Measurements from ENCODE around the gene SGIP1.

DNA sequence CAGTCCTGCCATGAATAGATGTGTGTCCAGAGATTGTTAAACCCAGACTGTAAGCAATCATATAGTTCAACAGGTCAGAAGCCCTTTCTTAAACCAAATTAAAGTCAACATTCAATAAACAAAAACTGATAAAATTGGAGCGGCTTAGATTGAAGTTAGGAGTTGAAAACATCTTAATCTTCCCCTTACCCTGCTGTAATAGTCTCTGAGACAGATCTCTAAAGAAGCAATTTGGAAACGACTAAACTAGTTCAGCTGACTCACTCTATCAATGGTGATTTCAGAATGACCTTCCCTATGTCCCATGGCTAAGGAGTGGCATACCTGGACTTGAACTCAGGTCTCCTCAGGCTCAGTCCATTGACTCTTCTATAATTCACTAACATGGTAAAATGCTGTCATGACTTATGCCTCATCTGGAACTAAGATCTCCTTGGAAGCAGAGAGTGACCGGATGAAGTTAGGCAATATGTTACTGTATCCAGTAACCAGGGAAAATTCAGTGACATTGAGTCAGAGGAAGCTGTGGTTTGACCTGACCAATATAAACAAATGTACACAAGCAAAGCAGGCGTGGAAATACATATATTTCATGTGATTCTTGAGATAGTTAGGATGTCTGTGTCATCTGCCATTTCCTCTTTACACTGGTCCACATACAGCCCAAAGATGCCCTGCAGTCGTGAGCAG is 30.1 kb downstream of the SGIP1 start:
- TF ChIP-seq CTCF (IDR thresholded peaks at IDR 0.05; ENCODE audit: low read length) (no peak), EZH2 (IDR thresholded peaks at IDR 0.05; ENCODE audit: borderline replicate concordance, low read length) (no peak)
